ENCODE results near the gene DPAGT1.

The DPAGT1 gene

DNA sequence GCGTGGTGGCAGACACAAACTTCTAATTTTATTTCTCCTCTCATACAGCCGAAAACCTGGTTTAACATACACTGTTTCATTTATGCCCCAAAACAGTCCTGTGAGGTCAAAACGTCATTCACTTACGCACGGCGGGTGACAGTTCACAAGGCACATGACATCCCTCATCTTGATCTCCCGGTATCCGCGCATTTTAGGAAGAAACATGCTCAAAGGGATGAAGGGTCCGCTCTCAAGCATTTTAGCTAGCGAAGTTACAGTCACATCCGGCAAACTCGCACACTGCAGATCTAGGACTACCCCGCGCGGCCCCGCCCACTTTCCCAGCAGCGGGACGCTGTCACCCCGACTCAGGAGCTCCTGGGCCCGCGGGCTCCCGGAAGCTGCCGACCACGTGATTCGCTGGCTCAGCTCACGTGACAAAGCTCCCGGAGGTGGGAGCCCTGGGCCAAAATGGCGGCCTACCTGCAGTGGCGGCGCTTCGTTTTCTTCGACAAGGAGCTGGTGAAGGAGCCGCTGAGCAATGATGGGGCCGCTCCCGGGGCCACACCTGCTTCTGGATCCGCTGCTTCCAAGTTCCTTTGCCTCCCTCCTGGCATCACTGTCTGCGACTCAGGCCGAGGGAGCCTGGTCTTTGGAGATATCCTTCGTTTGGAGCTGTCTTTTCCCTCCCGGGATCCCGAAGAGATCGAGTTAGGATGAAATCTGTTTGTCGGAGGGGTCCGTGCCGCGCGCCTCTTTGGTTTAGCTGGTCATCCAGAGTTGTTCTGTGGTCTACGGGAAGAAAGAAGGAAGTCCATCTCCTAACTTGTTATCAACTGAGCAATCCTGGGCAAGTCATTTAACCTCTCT lies 34.1 kb downstream of the DPAGT1 start, which contains the start of gene VPS11 (continued):
- TF ChIP-seq, protein P1, sequence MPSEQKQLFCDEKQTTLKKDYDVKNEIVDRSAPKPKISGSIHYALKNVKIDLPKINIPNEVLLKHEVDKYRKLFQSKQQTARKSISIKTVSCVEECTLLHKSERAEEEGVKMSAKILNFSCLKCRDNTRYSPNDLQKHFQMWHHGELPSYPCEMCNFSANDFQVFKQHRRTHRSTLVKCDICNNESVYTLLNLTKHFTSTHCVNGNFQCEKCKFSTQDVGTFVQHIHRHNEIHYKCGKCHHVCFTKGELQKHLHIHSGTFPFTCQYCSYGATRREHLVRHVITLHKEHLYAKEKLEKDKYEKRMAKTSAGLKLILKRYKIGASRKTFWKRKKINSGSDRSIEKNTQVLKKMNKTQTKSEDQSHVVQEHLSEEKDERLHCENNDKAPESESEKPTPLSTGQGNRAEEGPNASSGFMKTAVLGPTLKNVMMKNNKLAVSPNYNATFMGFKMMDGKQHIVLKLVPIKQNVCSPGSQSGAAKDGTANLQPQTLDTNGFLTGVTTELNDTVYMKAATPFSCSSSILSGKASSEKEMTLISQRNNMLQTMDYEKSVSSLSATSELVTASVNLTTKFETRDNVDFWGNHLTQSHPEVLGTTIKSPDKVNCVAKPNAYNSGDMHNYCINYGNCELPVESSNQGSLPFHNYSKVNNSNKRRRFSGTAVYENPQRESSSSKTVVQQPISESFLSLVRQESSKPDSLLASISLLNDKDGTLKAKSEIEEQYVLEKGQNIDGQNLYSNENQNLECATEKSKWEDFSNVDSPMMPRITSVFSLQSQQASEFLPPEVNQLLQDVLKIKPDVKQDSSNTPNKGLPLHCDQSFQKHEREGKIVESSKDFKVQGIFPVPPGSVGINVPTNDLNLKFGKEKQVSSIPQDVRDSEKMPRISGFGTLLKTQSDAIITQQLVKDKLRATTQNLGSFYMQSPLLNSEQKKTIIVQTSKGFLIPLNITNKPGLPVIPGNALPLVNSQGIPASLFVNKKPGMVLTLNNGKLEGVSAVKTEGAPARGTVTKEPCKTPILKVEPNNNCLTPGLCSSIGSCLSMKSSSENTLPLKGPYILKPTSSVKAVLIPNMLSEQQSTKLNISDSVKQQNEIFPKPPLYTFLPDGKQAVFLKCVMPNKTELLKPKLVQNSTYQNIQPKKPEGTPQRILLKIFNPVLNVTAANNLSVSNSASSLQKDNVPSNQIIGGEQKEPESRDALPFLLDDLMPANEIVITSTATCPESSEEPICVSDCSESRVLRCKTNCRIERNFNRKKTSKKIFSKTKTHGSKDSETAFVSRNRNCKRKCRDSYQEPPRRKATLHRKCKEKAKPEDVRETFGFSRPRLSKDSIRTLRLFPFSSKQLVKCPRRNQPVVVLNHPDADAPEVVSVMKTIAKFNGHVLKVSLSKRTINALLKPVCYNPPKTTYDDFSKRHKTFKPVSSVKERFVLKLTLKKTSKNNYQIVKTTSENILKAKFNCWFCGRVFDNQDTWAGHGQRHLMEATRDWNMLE (tag by site-specific recombination; conservative IDR thresholded peaks at IDR 0.05; ENCODE audit: low read depth), result peak; percentile 36; the same call in 1 of the 2 replicates
- TF ChIP-seq ZNF777 (tag by site-specific recombination; IDR thresholded peaks at IDR 0.05; ENCODE audit: borderline replicate concordance), result no peak
- TF ChIP-seq, protein P2, sequence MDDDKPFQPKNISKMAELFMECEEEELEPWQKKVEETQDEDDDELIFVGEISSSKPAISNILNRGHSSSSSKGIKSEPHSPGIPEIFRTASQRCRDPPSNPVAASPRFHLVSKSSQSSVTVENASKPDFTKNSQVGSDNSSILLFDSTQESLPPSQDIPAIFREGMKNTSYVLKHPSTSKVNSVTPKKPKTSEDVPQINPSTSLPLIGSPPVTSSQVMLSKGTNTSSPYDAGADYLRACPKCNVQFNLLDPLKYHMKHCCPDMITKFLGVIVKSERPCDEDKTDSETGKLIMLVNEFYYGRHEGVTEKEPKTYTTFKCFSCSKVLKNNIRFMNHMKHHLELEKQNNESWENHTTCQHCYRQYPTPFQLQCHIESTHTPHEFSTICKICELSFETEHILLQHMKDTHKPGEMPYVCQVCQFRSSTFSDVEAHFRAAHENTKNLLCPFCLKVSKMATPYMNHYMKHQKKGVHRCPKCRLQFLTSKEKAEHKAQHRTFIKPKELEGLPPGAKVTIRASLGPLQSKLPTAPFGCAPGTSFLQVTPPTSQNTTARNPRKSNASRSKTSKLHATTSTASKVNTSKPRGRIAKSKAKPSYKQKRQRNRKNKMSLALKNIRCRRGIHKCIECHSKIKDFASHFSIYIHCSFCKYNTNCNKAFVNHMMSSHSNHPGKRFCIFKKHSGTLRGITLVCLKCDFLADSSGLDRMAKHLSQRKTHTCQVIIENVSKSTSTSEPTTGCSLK (tag by site-specific recombination; IDR thresholded peaks at IDR 0.05), result no peak
- TF ChIP-seq ZNF423 (tag by site-specific recombination; IDR thresholded peaks at IDR 0.05), result no peak
- TF ChIP-seq, protein P3, sequence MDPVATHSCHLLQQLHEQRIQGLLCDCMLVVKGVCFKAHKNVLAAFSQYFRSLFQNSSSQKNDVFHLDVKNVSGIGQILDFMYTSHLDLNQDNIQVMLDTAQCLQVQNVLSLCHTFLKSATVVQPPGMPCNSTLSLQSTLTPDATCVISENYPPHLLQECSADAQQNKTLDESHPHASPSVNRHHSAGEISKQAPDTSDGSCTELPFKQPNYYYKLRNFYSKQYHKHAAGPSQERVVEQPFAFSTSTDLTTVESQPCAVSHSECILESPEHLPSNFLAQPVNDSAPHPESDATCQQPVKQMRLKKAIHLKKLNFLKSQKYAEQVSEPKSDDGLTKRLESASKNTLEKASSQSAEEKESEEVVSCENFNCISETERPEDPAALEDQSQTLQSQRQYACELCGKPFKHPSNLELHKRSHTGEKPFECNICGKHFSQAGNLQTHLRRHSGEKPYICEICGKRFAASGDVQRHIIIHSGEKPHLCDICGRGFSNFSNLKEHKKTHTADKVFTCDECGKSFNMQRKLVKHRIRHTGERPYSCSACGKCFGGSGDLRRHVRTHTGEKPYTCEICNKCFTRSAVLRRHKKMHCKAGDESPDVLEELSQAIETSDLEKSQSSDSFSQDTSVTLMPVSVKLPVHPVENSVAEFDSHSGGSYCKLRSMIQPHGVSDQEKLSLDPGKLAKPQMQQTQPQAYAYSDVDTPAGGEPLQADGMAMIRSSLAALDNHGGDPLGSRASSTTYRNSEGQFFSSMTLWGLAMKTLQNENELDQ (tag by site-specific recombination; IDR thresholded peaks at IDR 0.05; ENCODE audit: low read depth), result no peak
- TF ChIP-seq, protein P4, sequence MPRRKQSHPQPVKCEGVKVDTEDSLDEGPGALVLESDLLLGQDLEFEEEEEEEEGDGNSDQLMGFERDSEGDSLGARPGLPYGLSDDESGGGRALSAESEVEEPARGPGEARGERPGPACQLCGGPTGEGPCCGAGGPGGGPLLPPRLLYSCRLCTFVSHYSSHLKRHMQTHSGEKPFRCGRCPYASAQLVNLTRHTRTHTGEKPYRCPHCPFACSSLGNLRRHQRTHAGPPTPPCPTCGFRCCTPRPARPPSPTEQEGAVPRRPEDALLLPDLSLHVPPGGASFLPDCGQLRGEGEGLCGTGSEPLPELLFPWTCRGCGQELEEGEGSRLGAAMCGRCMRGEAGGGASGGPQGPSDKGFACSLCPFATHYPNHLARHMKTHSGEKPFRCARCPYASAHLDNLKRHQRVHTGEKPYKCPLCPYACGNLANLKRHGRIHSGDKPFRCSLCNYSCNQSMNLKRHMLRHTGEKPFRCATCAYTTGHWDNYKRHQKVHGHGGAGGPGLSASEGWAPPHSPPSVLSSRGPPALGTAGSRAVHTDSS (tag by site-specific recombination; IDR thresholded peaks at IDR 0.05), result no peak
- TF ChIP-seq, protein P5, sequence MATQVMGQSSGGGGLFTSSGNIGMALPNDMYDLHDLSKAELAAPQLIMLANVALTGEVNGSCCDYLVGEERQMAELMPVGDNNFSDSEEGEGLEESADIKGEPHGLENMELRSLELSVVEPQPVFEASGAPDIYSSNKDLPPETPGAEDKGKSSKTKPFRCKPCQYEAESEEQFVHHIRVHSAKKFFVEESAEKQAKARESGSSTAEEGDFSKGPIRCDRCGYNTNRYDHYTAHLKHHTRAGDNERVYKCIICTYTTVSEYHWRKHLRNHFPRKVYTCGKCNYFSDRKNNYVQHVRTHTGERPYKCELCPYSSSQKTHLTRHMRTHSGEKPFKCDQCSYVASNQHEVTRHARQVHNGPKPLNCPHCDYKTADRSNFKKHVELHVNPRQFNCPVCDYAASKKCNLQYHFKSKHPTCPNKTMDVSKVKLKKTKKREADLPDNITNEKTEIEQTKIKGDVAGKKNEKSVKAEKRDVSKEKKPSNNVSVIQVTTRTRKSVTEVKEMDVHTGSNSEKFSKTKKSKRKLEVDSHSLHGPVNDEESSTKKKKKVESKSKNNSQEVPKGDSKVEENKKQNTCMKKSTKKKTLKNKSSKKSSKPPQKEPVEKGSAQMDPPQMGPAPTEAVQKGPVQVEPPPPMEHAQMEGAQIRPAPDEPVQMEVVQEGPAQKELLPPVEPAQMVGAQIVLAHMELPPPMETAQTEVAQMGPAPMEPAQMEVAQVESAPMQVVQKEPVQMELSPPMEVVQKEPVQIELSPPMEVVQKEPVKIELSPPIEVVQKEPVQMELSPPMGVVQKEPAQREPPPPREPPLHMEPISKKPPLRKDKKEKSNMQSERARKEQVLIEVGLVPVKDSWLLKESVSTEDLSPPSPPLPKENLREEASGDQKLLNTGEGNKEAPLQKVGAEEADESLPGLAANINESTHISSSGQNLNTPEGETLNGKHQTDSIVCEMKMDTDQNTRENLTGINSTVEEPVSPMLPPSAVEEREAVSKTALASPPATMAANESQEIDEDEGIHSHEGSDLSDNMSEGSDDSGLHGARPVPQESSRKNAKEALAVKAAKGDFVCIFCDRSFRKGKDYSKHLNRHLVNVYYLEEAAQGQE (tag by site-specific recombination; IDR thresholded peaks at IDR 0.05), result no peak
- no peak for TF ChIP-seq ZNF132 (tag by site-specific recombination; IDR thresholded peaks at IDR 0.05; ENCODE audit: borderline replicate concordance)
- TF ChIP-seq, protein P6, sequence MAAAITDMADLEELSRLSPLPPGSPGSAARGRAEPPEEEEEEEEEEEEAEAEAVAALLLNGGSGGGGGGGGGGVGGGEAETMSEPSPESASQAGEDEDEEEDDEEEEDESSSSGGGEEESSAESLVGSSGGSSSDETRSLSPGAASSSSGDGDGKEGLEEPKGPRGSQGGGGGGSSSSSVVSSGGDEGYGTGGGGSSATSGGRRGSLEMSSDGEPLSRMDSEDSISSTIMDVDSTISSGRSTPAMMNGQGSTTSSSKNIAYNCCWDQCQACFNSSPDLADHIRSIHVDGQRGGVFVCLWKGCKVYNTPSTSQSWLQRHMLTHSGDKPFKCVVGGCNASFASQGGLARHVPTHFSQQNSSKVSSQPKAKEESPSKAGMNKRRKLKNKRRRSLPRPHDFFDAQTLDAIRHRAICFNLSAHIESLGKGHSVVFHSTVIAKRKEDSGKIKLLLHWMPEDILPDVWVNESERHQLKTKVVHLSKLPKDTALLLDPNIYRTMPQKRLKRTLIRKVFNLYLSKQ (tag by site-specific recombination; IDR thresholded peaks at IDR 0.05; ENCODE audit: borderline replicate concordance), result no peak
- TF ChIP-seq ZNF155 (tag by site-specific recombination; IDR thresholded peaks at IDR 0.05), result no peak
- TF ChIP-seq ZFP3 (tag by site-specific recombination; IDR thresholded peaks at IDR 0.05; ENCODE audit: low read depth), result no peak
- TF ChIP-seq ZXDB (tag by site-specific recombination; IDR thresholded peaks at IDR 0.05), result peak; percentile 78
- TF ChIP-seq KLF16 (tag by site-specific recombination; IDR thresholded peaks at IDR 0.05), result peak; percentile 75
- no peak for TF ChIP-seq ZNF791 (tag by site-specific recombination; IDR thresholded peaks at IDR 0.05)
- TF ChIP-seq ZNF146 (tag by site-specific recombination; IDR thresholded peaks at IDR 0.05), result no peak
- no peak for TF ChIP-seq ZSCAN16 (tag by site-specific recombination; IDR thresholded peaks at IDR 0.05)
- peak; percentile 86 for TF ChIP-seq OSR2 (tag by site-specific recombination; IDR thresholded peaks at IDR 0.05)
- TF ChIP-seq IKZF3 (tag by site-specific recombination; IDR thresholded peaks at IDR 0.05), result peak; percentile 59; the same call in 1 of the 2 replicates
- peak; percentile 84; the same call in 1 of the 2 replicates for TF ChIP-seq ZNF561 (tag by site-specific recombination; IDR thresholded peaks at IDR 0.05; ENCODE audit: borderline replicate concordance)
- TF ChIP-seq FEZF1 (tag by site-specific recombination; IDR thresholded peaks at IDR 0.05), result no peak
- TF ChIP-seq ZBTB21 (tag by site-specific recombination; IDR thresholded peaks at IDR 0.05), result no peak
- TF ChIP-seq ZNF768 (tag by site-specific recombination; IDR thresholded peaks at IDR 0.05), result no peak
